ENCODE results near the gene MYOG. TPM values are rescaled to one million over a fixed set of nuclear protein-coding genes. Genes with fewer than 3 reads are reported as not detected.

MYOG gene
- total RNA-seq, 2 donors from 2014 or later = not detected

- Histone ChIP-seq H3K9ac (ENCODE audit: extremely low read depth, low read length, poor library complexity, severe bottlenecking) (no peak overlapping the region), H3K4me3 (ENCODE audit: low read length) (no peak overlapping the region), H3K9me3 (ENCODE audit: control insufficient read depth, low read length) (no peaks in the 10 kb centered on the region), H3K27me3 (ENCODE audit: control insufficient read depth, insufficient read depth, low read length, poor library complexity, severe bottlenecking) (peaks cover 8% of the 10 kb centered on the region), H3K27ac (ENCODE audit: low read depth, low read length) (no peak overlapping the region), H3K36me3 (ENCODE audit: control insufficient read depth, insufficient read depth, low read length) (no peaks in the 10 kb centered on the region), H3K4me1 (ENCODE audit: control insufficient read depth, insufficient read depth, low read length) (peaks cover 11% of the 10 kb centered on the region)
- H3K27me3 Mint-ChIP-seq (ENCODE audit: insufficient read depth) = peaks cover 58% of the 10 kb centered on the region
- H3K4me3 Mint-ChIP-seq = no peak overlapping the region
- H3K36me3 Mint-ChIP-seq (ENCODE audit: low read depth) = no peaks in the 10 kb centered on the region
- 33 to 48% methylated on average over 5 to 7 of the region's 8 CpGs for WGBS, 2 experiments (ENCODE audit: insufficient coverage in 1 of 2, insufficient read length in 1 of 2)
- H3K9me3 Mint-ChIP-seq = no peaks in the 10 kb centered on the region
- no peak overlapping the region for H3K27ac Mint-ChIP-seq
- peaks cover 22% of the 10 kb centered on the region for H3K4me1 Mint-ChIP-seq
- DNase-seq = peak; percentile 70
- TF ChIP-seq CTCF (conservative IDR thresholded peaks at IDR 0.05) = peak; percentile 74
Observed at GRCh38 chr1:203126151-203126865, 40.5 kb upstream of the MYOG start.

- H3K9me3 ChIP-seq (ENCODE audit: control insufficient read depth, low read length) = no peaks in the 10 kb centered on the region
- no peak overlapping the region for H3K9ac ChIP-seq (ENCODE audit: extremely low read depth, low read length, poor library complexity, severe bottlenecking)
- TF ChIP-seq CTCF (conservative IDR thresholded peaks at IDR 0.05) = no peak
- Mint-ChIP-seq H3K9me3 (no peaks in the 10 kb centered on the region), H3K4me1 (peaks cover 22% of the 10 kb centered on the region), H3K36me3 (ENCODE audit: low read depth) (no peaks in the 10 kb centered on the region), H3K27ac (no peak overlapping the region), H3K4me3 (no peak overlapping the region), H3K27me3 (ENCODE audit: insufficient read depth) (peaks cover 60% of the 10 kb centered on the region)
- peaks cover 8% of the 10 kb centered on the region for H3K27me3 ChIP-seq (ENCODE audit: control insufficient read depth, insufficient read depth, low read length, poor library complexity, severe bottlenecking)
- H3K4me3 ChIP-seq (ENCODE audit: low read length) = no peak overlapping the region
- H3K4me1 ChIP-seq (ENCODE audit: control insufficient read depth, insufficient read depth, low read length) = peaks cover 11% of the 10 kb centered on the region
- H3K27ac ChIP-seq (ENCODE audit: low read depth, low read length) = no peak overlapping the region
- 89 to 100% methylated on average over 2 to 5 of the region's 5 CpGs for WGBS, 2 experiments (ENCODE audit: insufficient coverage in 1 of 2, insufficient read length in 1 of 2)
- H3K36me3 ChIP-seq (ENCODE audit: control insufficient read depth, insufficient read depth, low read length) = no peaks in the 10 kb centered on the region
- DNase-seq = peak; percentile 40
Observed at GRCh38 chr1:203124546-203125317, 38.9 kb upstream of the MYOG start.

- H3K27me3 Mint-ChIP-seq (ENCODE audit: insufficient read depth) = peaks cover 55% of the 10 kb centered on the region
- H3K4me3 Mint-ChIP-seq = no peak overlapping the region
- 82% methylated on average over 5 of the region's 5 CpGs; no CpG with 5 or more reads in 1 of the 2 experiments for WGBS, 2 experiments (ENCODE audit: insufficient coverage in 1 of 2, insufficient read length in 1 of 2)
- peaks cover 11% of the 10 kb centered on the region for H3K4me1 ChIP-seq (ENCODE audit: control insufficient read depth, insufficient read depth, low read length)
- no peak for TF ChIP-seq CTCF (conservative IDR thresholded peaks at IDR 0.05)
- H3K4me1 Mint-ChIP-seq = peaks cover 18% of the 10 kb centered on the region
- H3K9me3 ChIP-seq (ENCODE audit: control insufficient read depth, low read length) = no peaks in the 10 kb centered on the region
- H3K27ac ChIP-seq (ENCODE audit: low read depth, low read length) = no peak overlapping the region
- no peak overlapping the region for H3K9ac ChIP-seq (ENCODE audit: extremely low read depth, low read length, poor library complexity, severe bottlenecking)
- H3K36me3 Mint-ChIP-seq (ENCODE audit: low read depth) = no peaks in the 10 kb centered on the region
- H3K9me3 Mint-ChIP-seq = no peaks in the 10 kb centered on the region
- H3K4me3 ChIP-seq (ENCODE audit: low read length) = no peak overlapping the region
- H3K27ac Mint-ChIP-seq = no peak overlapping the region
- peaks cover 8% of the 10 kb centered on the region for H3K27me3 ChIP-seq (ENCODE audit: control insufficient read depth, insufficient read depth, low read length, poor library complexity, severe bottlenecking)
- DNase-seq = peak; percentile 39
- no peaks in the 10 kb centered on the region for H3K36me3 ChIP-seq (ENCODE audit: control insufficient read depth, insufficient read depth, low read length)
Observed at GRCh38 chr1:203124011-203124410, 38.2 kb upstream of the MYOG start.

Measured in endodermal cell (in vitro differentiated cells).